ENCODE data around the gene HAAO. TPM values are rescaled to one million over a fixed set of nuclear protein-coding genes. Genes with fewer than 3 reads are reported as not detected.
A peak's percentile ranks its signal among the peaks of the same experiment; 100 is the strongest.

The HAAO gene
- total and polyA plus RNA-seq, 2 donors (not counting 1 experiment from before 2014, with no cell fraction given), result 6.4 to 17.6 TPM

GRCh38 chr2:42756150-42756775 lies 36.1 kb downstream of the HAAO start:
- Histone ChIP-seq H3K9ac (ENCODE audit: low read length) (no peak overlapping the region), H4K20me1 (ENCODE audit: control insufficient read depth, insufficient read depth, low read length, poor library complexity, severe bottlenecking) (no peaks in the 10 kb centered on the region), H2AFZ (ENCODE audit: insufficient read depth, low read depth, low read length, poor library complexity, severe bottlenecking) (no peak overlapping the region), H3K4me3 (ENCODE audit: control extremely low read depth in 1 of 5, extremely low read depth in 1 of 5, insufficient read depth in 1 of 5, low read depth in 2 of 5, low read length in 4 of 5) (no peak overlapping the region), H3K27me3 (replicated peaks in 1 of 4; ENCODE audit: control extremely low read depth in 1 of 4, control insufficient read depth in 3 of 4, insufficient read depth in 4 of 4, low read length in 3 of 4) (no peaks in the 10 kb centered on the region), H3K27ac (ENCODE audit: low read length in 2 of 2) (no peak overlapping the region), H3K9me3 (ENCODE audit: control extremely low read depth in 1 of 3, control insufficient read depth in 2 of 3, insufficient read depth in 1 of 3, low read length in 2 of 3) (no peaks in the 10 kb centered on the region), H3K36me3 (replicated peaks in 1 of 2; ENCODE audit: control extremely low read depth in 1 of 2, control insufficient read depth in 1 of 2, extremely low read depth in 1 of 2, insufficient read depth in 2 of 2, low read length in 1 of 2) (no peaks in the 10 kb centered on the region), H3K4me1 (ENCODE audit: control insufficient read depth in 2 of 2, insufficient read depth in 2 of 2, low read length in 2 of 2) (peaks cover 42 to 45% of the 10 kb centered on the region in 2 donors), H3K4me2 (replicated peaks; ENCODE audit: low read depth, low read length, poor library complexity, severe bottlenecking) (no peak overlapping the region), H3K79me2 (ENCODE audit: control insufficient read depth, insufficient read depth, low read length) (no peaks in the 10 kb centered on the region)
- no peak for ATAC-seq (ENCODE audit: low read depth)
- 63% methylated on average over 8 of the region's 10 CpGs for WGBS (ENCODE audit: insufficient coverage)
- CTCF ChIA-PET, result interaction anchor here (0.6 kb wide), 1 partner anchor 16 kb away, joined by 4 read pairs; no protein-coding TSS in a partner anchor
- Mint-ChIP-seq H3K27me3 (no peaks in the 10 kb centered on the region), H3K4me1 (peaks cover 44% of the 10 kb centered on the region), H3K9me3 (ENCODE audit: insufficient read depth) (no peaks in the 10 kb centered on the region), H3K4me3 (no peak overlapping the region), H3K27ac (no peak overlapping the region)
- no peak for TF ChIP-seq EZH2 (IDR thresholded peaks at IDR 0.05; ENCODE audit: borderline replicate concordance, insufficient read depth, low read depth, low read length, poor library complexity, severe bottlenecking)
- no peak for TF ChIP-seq CTCF (IDR thresholded peaks at IDR 0.05)
- POLR2A ChIA-PET, result no interaction called here
- DNase-seq, result no peak
- intact Hi-C loops (cut with micrococcal nuclease), result no loop called here

- no peak overlapping the region for H2AFZ ChIP-seq (ENCODE audit: insufficient read depth, low read depth, low read length, poor library complexity, severe bottlenecking)
- H3K27ac ChIP-seq (ENCODE audit: low read length in 2 of 2), result no peak overlapping the region
- no peaks in the 10 kb centered on the region for H3K79me2 ChIP-seq (ENCODE audit: control insufficient read depth, insufficient read depth, low read length)
- H3K4me2 ChIP-seq (replicated peaks; ENCODE audit: low read depth, low read length, poor library complexity, severe bottlenecking), result peak overlapping the region; percentile 63
- H3K9ac ChIP-seq (ENCODE audit: low read length), result no peak overlapping the region
- peak overlapping the region; percentile 16 for H3K27ac Mint-ChIP-seq
- H3K9me3 ChIP-seq (ENCODE audit: control extremely low read depth in 1 of 3, control insufficient read depth in 2 of 3, insufficient read depth in 1 of 3, low read length in 2 of 3), result no peaks in the 10 kb centered on the region
- DNase-seq (no peak), ATAC-seq (ENCODE audit: low read depth) (no peak)
- no peaks in the 10 kb centered on the region for H3K36me3 ChIP-seq (replicated peaks in 1 of 2; ENCODE audit: control extremely low read depth in 1 of 2, control insufficient read depth in 1 of 2, extremely low read depth in 1 of 2, insufficient read depth in 2 of 2, low read length in 1 of 2)
- CTCF ChIA-PET, result interaction anchor here (0.7 to 1.4 kb wide), 5 partner anchors 15 to 72 kb away, joined by 3 to 4 read pairs (median 3); no protein-coding TSS in a partner anchor
- no peak overlapping the region for H3K4me3 ChIP-seq (ENCODE audit: control extremely low read depth in 1 of 5, extremely low read depth in 1 of 5, insufficient read depth in 1 of 5, low read depth in 2 of 5, low read length in 4 of 5)
- POLR2A ChIA-PET, result no interaction called here
- H3K9me3 Mint-ChIP-seq (ENCODE audit: insufficient read depth), result no peaks in the 10 kb centered on the region
- H4K20me1 ChIP-seq (ENCODE audit: control insufficient read depth, insufficient read depth, low read length, poor library complexity, severe bottlenecking), result no peaks in the 10 kb centered on the region
- intact Hi-C loops (cut with micrococcal nuclease), result no loop called here
- H3K4me1 Mint-ChIP-seq, result peaks cover 47% of the 10 kb centered on the region
- no peaks in the 10 kb centered on the region for H3K27me3 ChIP-seq (replicated peaks in 1 of 4; ENCODE audit: control extremely low read depth in 1 of 4, control insufficient read depth in 3 of 4, insufficient read depth in 4 of 4, low read length in 3 of 4)
- H3K4me1 ChIP-seq (ENCODE audit: control insufficient read depth in 2 of 2, insufficient read depth in 2 of 2, low read length in 2 of 2), result peaks cover 46 to 47% of the 10 kb centered on the region in 2 donors
- no peaks in the 10 kb centered on the region for H3K27me3 Mint-ChIP-seq
- peak overlapping the region; percentile 78 for H3K4me3 Mint-ChIP-seq
- TF ChIP-seq EZH2 (IDR thresholded peaks at IDR 0.05; ENCODE audit: borderline replicate concordance, insufficient read depth, low read depth, low read length, poor library complexity, severe bottlenecking) (no peak), CTCF (IDR thresholded peaks at IDR 0.05) (no peak)
- WGBS (ENCODE audit: insufficient coverage), result 55% methylated on average over 6 of the region's 14 CpGs
Measured at GRCh38 chr2:42755191-42755880, 37.0 kb downstream of the HAAO start.

Measured in B cell (primary cell).